KMS-11 (cell line): Measurements from ENCODE around the gene TMEM235.

Source experiments
- H2AFZ ChIP-seq: fragments of 200-600 bp; sonication (generic); 2 replicates; pipeline ENCODE4 v1.6.1; 2016; ENCODE audit warnings: antibody characterized with exemption, mixed run types, low read depth
- H3K27ac ChIP-seq: fragments of 200-600 bp; sonication (generic); 2 replicates; pipeline ENCODE4 v1.6.1; 2016; ENCODE audit warnings: mild to moderate bottlenecking, mixed run types
- H3K27me3 ChIP-seq: fragments of 200-600 bp; sonication (generic); 2 replicates; pipeline ENCODE4 v1.6.1; 2017; ENCODE audit warnings: mild to moderate bottlenecking, low read depth, mixed run types, moderate library complexity; ENCODE audit not compliant: insufficient read depth
- H3K36me3 ChIP-seq: fragments of 200-600 bp; sonication (generic); 2 replicates; pipeline ENCODE4 v1.6.1; 2017; ENCODE audit warnings: mild to moderate bottlenecking, mixed run types; ENCODE audit not compliant: insufficient read depth
- H3K4me1 ChIP-seq: fragments of 200-600 bp; sonication (generic); 2 replicates; pipeline ENCODE4 v1.6.1; 2016; ENCODE audit warnings: mild to moderate bottlenecking, low read depth, mixed run types; ENCODE audit not compliant: poor library complexity, severe bottlenecking
- H3K4me2 ChIP-seq: fragments of 200-600 bp; sonication (generic); 2 replicates; pipeline ENCODE4 v1.7.0; 2016; ENCODE audit warnings: mild to moderate bottlenecking, mixed run types
- H3K4me3 ChIP-seq: fragments of 200-600 bp; sonication (generic); IDR thresholded peaks from 2 replicates; pipeline ENCODE4 v1.6.1; 2017; ENCODE audit warnings: low read depth, low read length, mixed read lengths; ENCODE audit not compliant: insufficient read depth
- H3K79me2 ChIP-seq: fragments of 200-600 bp; sonication (generic); 2 replicates; pipeline ENCODE4 v1.6.1; 2016; ENCODE audit warnings: low read depth, mixed run types; ENCODE audit not compliant: insufficient read depth
- H3K9ac ChIP-seq: fragments of 200-600 bp; sonication (generic); 2 replicates; pipeline ENCODE4 v1.6.1; 2016; ENCODE audit warnings: mild to moderate bottlenecking, mixed run types
- H4K20me1 ChIP-seq: fragments of 200-600 bp; sonication (generic); 2 replicates; pipeline ENCODE4 v1.6.1; 2016; ENCODE audit warnings: mild to moderate bottlenecking, mixed run types; ENCODE audit not compliant: insufficient read depth
- TF ChIP-seq, protein P1 (sequence below): fragments of 200-600 bp; sonication (generic); conservative IDR thresholded peaks from 2 replicates; pipeline ENCODE4 v1.6.1; 2017; ENCODE audit warnings: low read depth, mild to moderate bottlenecking, antibody characterized with exemption, low read length, moderate library complexity, mixed read lengths

The TMEM235 gene

GRCh38 chr17:78197147-78197832, 34.1 kb upstream of the TMEM235 start:
- no peak overlapping the region for H3K4me3 ChIP-seq
- no peak overlapping the region for H2AFZ ChIP-seq
- TF ChIP-seq, protein P1, sequence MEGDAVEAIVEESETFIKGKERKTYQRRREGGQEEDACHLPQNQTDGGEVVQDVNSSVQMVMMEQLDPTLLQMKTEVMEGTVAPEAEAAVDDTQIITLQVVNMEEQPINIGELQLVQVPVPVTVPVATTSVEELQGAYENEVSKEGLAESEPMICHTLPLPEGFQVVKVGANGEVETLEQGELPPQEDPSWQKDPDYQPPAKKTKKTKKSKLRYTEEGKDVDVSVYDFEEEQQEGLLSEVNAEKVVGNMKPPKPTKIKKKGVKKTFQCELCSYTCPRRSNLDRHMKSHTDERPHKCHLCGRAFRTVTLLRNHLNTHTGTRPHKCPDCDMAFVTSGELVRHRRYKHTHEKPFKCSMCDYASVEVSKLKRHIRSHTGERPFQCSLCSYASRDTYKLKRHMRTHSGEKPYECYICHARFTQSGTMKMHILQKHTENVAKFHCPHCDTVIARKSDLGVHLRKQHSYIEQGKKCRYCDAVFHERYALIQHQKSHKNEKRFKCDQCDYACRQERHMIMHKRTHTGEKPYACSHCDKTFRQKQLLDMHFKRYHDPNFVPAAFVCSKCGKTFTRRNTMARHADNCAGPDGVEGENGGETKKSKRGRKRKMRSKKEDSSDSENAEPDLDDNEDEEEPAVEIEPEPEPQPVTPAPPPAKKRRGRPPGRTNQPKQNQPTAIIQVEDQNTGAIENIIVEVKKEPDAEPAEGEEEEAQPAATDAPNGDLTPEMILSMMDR, result no peak
- peaks cover 6% of the 10 kb centered on the region; the same call in 1 of the 2 replicates for H3K36me3 ChIP-seq
- peaks cover 18% of the 10 kb centered on the region; the same call in 1 of the 2 replicates for H3K79me2 ChIP-seq
- H3K27me3 ChIP-seq, result no peaks in the 10 kb centered on the region
- no peak overlapping the region for H3K9ac ChIP-seq
- H3K4me1 ChIP-seq, result no peaks in the 10 kb centered on the region
- H3K27ac ChIP-seq, result no peak overlapping the region
- no peak overlapping the region for H3K4me2 ChIP-seq
- no peaks in the 10 kb centered on the region for H4K20me1 ChIP-seq

DNA sequence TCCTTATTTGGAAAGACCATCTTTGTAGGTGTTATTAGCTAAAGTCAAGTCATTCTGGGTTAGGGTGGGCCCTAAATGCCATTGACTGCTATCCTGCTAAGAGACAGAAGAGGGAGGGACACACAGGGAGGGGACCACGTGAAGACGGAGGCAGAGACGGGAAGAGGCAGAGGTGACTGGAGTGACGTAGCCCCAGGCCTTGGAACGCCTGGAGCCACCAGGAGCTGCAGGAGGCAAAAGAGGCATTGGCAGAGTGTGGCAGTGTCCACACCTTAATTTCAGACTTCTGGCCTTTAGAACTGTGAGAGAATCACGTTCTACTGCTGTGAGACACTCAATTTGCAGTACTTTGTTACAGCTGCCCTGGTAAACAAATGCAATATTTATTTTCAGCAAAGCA, 31.0 kb upstream of the TMEM235 start:
- Histone ChIP-seq H3K36me3 (no peaks in the 10 kb centered on the region; the same call in 1 of the 2 replicates), H3K4me2 (no peak overlapping the region), H3K4me3 (no peak overlapping the region)

DNA sequence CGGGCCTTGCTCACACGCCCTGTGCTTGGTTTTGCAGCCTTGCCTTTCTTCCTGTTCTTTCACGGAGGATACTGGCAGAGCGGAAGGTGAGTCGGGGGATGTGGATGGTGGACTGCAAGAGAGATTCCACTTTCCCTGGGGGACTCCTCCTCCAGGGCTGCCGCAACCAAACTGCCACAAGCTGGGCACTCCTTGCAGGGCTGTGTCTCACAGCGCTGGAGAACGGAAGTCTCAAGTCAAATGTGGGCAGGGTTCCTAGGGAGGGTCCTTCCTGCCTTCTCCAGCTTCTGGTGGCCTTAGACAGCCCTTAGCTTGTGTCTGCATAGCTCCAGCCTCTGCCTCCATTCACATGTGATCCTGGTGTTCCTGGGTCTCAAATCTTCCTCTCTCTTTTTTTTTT, 28.8 kb upstream of the TMEM235 start:
- Histone ChIP-seq H3K79me2 (peaks cover 8% of the 10 kb centered on the region; the same call in 1 of the 2 replicates), H3K4me3 (no peak overlapping the region), H3K27me3 (no peaks in the 10 kb centered on the region), H3K36me3 (0 out of 2 replicates have a peak, but pooled peaks cover 3% of the 10 kb centered on the region), H2AFZ (no peak overlapping the region), H3K27ac (no peak overlapping the region), H3K4me2 (no peak overlapping the region), H4K20me1 (no peaks in the 10 kb centered on the region), H3K9ac (no peak overlapping the region), H3K4me1 (no peaks in the 10 kb centered on the region)
- TF ChIP-seq, protein P1, result no peak

More for the DNA sequence above, 31.0 kb upstream of the TMEM235 start:
- Histone ChIP-seq H2AFZ (no peak overlapping the region), H4K20me1 (no peaks in the 10 kb centered on the region), H3K9ac (no peak overlapping the region), H3K4me1 (no peaks in the 10 kb centered on the region), H3K27me3 (no peaks in the 10 kb centered on the region), H3K27ac (no peak overlapping the region), H3K79me2 (peaks cover 9% of the 10 kb centered on the region; the same call in 1 of the 2 replicates)
- TF ChIP-seq, protein P1, result no peak

- 0 out of 2 replicates have a peak, but pooled peaks cover 3% of the 10 kb centered on the region for H3K36me3 ChIP-seq
- H4K20me1 ChIP-seq, result no peaks in the 10 kb centered on the region
- H3K4me3 ChIP-seq, result no peak overlapping the region
- no peak overlapping the region for H3K9ac ChIP-seq
- H3K4me1 ChIP-seq, result no peaks in the 10 kb centered on the region
- H2AFZ ChIP-seq, result no peak overlapping the region
- H3K4me2 ChIP-seq, result no peak overlapping the region
- H3K27ac ChIP-seq, result no peak overlapping the region
- H3K79me2 ChIP-seq, result peaks cover 8% of the 10 kb centered on the region; the same call in 1 of the 2 replicates
- TF ChIP-seq, protein P1, result no peak
- no peaks in the 10 kb centered on the region for H3K27me3 ChIP-seq
Observed at GRCh38 chr17:78204387-78205123, 26.9 kb upstream of the TMEM235 start.
